Gastroesophageal sphincter (tissue), 3 donors: Measurements from ENCODE around the gene EPAS1.
A peak's percentile ranks its signal among the peaks of the same experiment; 100 is the strongest.

Experiments
- CTCF ChIP-seq, 4 experiments: fragments of 200-600 bp in 2 of 4; fragments of 450-650 bp in 2 of 4; sonication (generic) in 1 of 4; IDR thresholded peaks; one replicate each; pipeline ENCODE4 v1.5.1; 2017 to 2019; ENCODE audit warnings: antibody characterized with exemption in 4 of 4, mild to moderate bottlenecking in 2 of 4, moderate library complexity in 2 of 4
- POLR2AphosphoS5 ChIP-seq: sonication (generic); formaldehyde crosslinking; IDR thresholded peaks from one replicate; pipeline ENCODE4 v1.6.1; 2017; ENCODE audit warnings: antibody characterized with exemption

GRCh38 chr2:46365913-46366667, 68.9 kb downstream of the EPAS1 start:
- TF ChIP-seq CTCF (IDR thresholded peaks at IDR 0.05): peak; percentile 9 to 40 (median 32)
- no peak for TF ChIP-seq POLR2AphosphoS5
